Thyroid gland (tissue), 4 donors: Measurements from ENCODE around the gene CST1.

Source experiments
- POLR2A ChIP-seq, 2 donors: fragments of 450-650 bp; IDR thresholded peaks; one replicate each; pipeline ENCODE4 v1.6.1; 2017; ENCODE audit warnings: antibody characterized with exemption in 2 of 2, mild to moderate bottlenecking in 2 of 2, moderate library complexity in 1 of 2
- TF ChIP-seq, protein P1 (sequence below), 6 experiments: fragments of 200-600 bp in 3 of 6; fragments of 450-650 bp in 3 of 6; sonication (generic) in 3 of 6; IDR thresholded peaks; one replicate each; pipeline ENCODE4 v1.5.1; 2016 to 2019; ENCODE audit warnings: antibody characterized with exemption in 6 of 6, mild to moderate bottlenecking in 2 of 6, inconsistent platforms in 1 of 6, moderate library complexity in 1 of 6

DNA sequence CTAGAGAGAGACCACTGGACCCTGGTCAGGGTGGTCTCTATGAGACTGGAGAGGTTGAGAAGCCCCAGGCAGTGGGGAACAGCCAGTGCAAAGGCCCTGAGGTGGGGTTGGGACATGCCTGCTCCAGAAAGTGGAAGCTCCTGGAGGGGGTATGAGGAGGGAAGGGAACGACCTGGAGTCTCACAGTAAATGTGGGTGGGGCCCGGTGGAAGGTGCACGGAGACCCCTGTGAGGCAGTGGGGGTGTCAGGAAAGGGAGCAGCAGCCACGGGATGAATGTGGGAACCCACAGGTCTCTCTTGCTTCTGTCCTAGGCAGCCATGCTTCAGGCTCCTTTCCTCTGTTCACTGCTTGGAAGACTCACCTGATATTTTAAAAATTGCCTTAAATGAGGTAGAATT lies 1.3 kb upstream of the CST1 start:
- TF ChIP-seq, protein P1, sequence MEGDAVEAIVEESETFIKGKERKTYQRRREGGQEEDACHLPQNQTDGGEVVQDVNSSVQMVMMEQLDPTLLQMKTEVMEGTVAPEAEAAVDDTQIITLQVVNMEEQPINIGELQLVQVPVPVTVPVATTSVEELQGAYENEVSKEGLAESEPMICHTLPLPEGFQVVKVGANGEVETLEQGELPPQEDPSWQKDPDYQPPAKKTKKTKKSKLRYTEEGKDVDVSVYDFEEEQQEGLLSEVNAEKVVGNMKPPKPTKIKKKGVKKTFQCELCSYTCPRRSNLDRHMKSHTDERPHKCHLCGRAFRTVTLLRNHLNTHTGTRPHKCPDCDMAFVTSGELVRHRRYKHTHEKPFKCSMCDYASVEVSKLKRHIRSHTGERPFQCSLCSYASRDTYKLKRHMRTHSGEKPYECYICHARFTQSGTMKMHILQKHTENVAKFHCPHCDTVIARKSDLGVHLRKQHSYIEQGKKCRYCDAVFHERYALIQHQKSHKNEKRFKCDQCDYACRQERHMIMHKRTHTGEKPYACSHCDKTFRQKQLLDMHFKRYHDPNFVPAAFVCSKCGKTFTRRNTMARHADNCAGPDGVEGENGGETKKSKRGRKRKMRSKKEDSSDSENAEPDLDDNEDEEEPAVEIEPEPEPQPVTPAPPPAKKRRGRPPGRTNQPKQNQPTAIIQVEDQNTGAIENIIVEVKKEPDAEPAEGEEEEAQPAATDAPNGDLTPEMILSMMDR (IDR thresholded peaks at IDR 0.05): no peak
- TF ChIP-seq POLR2A (IDR thresholded peaks at IDR 0.05): no peak
